WI38 (cell line): ENCODE results near the gene ZNF618.

Experiments used
- H3K4me3 ChIP-seq: 2 replicates; pipeline ENCODE4 v1.5.1; 2011; ENCODE audit warnings: low read depth, mild to moderate bottlenecking, control low read depth, low read length
- TF ChIP-seq, protein P1 (sequence below): IDR thresholded peaks from 2 replicates; pipeline ENCODE4 v1.5.1; 2012; ENCODE audit warnings: low read depth, mild to moderate bottlenecking, control low read depth, low read length

ZNF618 gene

DNA sequence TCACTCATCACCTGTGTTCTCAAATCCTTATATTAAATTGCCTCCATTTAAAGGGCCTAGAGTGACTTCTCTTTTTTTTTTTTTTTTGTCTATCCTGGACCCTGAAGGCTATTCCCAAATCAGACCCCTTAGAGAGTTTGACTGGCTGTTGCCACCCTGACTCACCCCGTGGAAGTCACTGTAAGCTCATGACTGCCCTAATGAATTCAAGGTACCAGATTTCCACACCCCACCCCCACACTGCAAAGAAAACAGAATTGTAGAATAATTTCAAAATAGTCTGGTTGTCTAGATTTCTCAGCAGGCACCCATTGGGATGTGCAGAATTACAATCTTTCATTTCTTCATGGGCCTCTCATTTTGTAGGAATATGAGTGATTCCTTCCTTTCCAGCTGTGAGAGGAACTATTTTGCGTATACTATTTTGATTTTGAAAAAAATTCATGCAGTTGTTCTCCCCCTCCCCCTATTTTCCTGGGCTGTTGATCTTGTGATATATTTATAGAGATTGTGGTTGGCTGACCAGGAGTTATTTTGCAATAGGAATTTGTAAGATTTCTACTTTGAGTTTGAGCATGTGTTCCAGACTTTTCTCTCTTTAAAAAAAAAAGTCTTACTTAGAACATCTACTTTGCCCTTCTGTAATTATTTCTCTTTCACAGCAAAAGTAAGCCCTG is 79.1 kb downstream of the ZNF618 start:
- TF ChIP-seq, protein P1, sequence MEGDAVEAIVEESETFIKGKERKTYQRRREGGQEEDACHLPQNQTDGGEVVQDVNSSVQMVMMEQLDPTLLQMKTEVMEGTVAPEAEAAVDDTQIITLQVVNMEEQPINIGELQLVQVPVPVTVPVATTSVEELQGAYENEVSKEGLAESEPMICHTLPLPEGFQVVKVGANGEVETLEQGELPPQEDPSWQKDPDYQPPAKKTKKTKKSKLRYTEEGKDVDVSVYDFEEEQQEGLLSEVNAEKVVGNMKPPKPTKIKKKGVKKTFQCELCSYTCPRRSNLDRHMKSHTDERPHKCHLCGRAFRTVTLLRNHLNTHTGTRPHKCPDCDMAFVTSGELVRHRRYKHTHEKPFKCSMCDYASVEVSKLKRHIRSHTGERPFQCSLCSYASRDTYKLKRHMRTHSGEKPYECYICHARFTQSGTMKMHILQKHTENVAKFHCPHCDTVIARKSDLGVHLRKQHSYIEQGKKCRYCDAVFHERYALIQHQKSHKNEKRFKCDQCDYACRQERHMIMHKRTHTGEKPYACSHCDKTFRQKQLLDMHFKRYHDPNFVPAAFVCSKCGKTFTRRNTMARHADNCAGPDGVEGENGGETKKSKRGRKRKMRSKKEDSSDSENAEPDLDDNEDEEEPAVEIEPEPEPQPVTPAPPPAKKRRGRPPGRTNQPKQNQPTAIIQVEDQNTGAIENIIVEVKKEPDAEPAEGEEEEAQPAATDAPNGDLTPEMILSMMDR: no peak
- no peak overlapping the region for H3K4me3 ChIP-seq

DNA sequence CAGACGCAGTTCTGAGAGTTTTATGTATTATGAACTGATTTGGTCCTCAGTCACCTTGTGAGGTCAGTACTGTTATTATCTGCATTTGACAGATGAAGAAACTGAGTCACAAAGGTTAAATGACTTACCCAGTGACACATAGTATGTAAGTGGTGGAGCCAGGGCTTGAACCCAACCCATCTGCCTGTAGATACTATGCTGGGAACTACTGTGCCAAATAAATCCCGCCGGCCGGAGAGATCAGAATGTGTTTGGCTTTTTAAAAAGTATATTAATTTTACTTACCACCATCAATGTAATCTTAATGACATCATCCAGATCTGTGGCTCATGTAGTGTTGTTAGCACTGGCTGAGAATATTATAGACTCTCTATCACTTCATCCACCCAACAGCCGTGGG is 80.8 kb downstream of the ZNF618 start:
- H3K4me3 ChIP-seq: no peak overlapping the region
- TF ChIP-seq, protein P1: no peak

DNA sequence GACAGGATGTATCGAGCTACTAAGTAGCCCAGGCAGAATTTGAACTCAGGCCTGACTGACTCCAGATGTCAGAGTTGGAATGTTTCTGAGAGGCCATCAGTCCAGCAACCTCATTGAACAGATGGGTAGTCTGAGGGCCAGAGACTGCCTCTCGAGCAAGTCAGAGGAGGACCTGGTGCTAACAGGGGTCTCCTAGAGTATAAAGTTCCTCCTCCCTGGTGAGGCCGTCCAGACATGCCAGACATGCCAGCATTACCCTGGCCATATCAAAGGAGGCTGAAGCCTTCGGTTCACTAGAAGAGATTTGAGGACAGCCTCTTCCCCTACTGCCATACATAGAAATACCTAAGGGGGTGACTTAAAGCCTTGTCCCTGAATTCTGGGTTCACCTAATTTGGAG is 81.2 kb downstream of the ZNF618 start:
- TF ChIP-seq, protein P1: no peak
- H3K4me3 ChIP-seq: no peak overlapping the region

DNA sequence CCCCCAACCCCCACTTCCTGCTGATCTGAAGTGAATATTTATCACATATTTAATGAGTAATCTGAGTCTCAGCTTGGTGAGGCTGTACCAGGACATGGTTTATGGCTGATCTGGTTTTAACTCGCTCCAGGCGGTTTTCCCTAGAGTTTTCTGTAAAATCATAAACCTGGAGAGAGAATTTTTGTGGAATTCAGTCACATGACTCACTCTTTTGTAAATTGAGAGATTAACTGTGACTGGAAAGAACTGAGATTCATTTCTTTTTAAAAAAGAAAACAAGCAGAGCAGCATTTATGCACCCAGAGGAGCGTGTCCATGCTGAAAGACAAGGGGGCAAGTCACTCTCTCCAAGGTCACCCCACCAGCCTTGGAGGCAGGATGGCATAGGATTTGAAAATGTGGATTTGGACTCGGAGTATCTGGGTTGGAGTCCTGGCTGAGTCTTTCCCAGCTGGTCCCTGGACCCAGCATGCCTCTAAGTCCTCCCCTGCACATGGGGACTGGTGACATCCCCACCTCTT is 81.8 kb downstream of the ZNF618 start:
- TF ChIP-seq, protein P1: no peak

DNA sequence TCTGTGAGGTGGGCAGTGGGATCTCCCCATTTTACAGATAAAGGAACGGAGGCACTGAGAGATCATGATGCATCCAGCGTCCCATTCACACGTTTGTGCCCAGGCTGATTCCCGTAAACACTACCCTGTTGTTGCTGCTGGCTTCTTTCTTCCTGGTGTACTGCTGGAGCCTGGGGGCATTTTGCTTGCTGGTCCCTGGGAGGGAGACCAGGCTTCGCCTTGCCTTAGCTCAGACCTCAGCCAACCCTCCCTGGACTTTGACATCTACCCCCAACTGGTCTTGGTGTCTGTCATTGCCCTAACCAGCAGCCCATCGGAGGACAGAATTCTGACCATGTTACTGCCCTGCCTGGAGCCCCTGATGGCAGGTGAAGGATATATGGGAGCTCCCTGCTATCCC is 82.4 kb downstream of the ZNF618 start:
- TF ChIP-seq, protein P1: no peak
- no peak overlapping the region for H3K4me3 ChIP-seq

More for the DNA sequence above, 81.8 kb downstream of the ZNF618 start:
- H3K4me3 ChIP-seq: no peak overlapping the region

DNA sequence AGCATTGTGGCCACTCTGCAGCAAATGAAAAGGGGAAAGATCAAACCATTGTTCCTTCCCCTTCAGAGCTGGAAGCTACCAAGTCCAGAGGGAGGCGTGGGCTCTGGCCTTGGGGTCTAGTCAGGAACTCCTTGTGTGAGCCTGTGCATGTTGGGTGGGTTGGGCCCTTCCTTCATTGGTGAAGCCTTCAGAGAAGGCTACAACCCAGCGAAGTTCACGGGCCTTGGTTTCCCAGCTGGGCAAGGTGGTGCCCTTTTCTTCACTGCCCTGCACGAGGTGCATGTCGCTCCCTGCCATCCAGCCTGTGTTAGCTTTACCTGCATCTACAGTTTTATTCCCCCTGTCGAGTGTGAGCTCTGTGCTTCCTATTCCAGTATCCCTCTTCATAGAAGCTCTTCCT is 84.7 kb downstream of the ZNF618 start:
- TF ChIP-seq, protein P1: no peak
- H3K4me3 ChIP-seq: no peak overlapping the region

DNA sequence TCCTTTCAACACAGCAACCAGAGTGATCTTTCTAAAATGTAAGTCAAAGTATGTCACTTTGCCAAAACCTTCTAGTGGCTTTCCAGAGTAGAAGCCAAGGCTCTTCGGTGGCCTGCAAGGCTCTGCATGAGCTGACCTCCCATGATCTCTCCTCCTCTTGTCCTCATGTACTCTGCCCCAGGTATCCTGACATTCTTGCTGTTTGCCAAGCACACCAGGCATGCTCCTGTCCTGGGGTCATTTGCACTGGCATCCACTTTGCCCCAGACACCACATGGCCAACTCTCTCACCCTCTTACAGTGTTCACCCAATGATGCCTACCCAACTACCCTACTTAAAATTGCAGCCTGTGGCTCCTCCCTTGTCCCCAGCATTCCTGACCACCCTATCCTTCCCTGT is 86.3 kb downstream of the ZNF618 start:
- TF ChIP-seq, protein P1: no peak
- no peak overlapping the region for H3K4me3 ChIP-seq
